MCF 10A (cell line): ENCODE results near the gene RAB29. TPM values are rescaled to one million over a fixed set of nuclear protein-coding genes. Genes with fewer than 3 reads are reported as not detected.

Source experiments
- BruUV-seq: library from RNA; stranded (reverse); fragments of 400-500 nt; replicated peaks from 2 replicates; lab custom pipeline; 2021; lab: Mats Ljungman, UMichigan
- CTCF ChIA-PET: fragments of 300-600 bp; sonication (Branson Sonifier 250); formaldehyde crosslinking; extraction: SDS; loops from one replicate; lab custom pipeline; 2021; ENCODE audit warnings: antibody characterized with exemption, inconsistent platforms; lab: Yijun Ruan, JAX
- POLR2A ChIA-PET: fragments of 300-600, 350-650 bp; sonication (Branson Sonifier 250); formaldehyde crosslinking; extraction: SDS; loops from one replicate; lab custom pipeline; 2020; ENCODE audit warnings: antibody characterized with exemption, inconsistent platforms; lab: Yijun Ruan, JAX
- DNase-seq: peaks from one replicate; pipeline ENCODE4 v3.0.0-alpha.2; 2018; ENCODE audit not compliant: unreplicated experiment
- H3K27ac Mint-ChIP-seq: one replicate; pipeline ENCODE4 v1.8.0; 2022; ENCODE audit warnings: mild to moderate bottlenecking, low read depth, mixed read lengths; ENCODE audit not compliant: unreplicated experiment
- H3K27me3 Mint-ChIP-seq: one replicate; pipeline ENCODE4 v1.8.0; 2022; ENCODE audit warnings: mixed read lengths; ENCODE audit not compliant: insufficient read depth, unreplicated experiment
- H3K36me3 Mint-ChIP-seq: one replicate; pipeline ENCODE4 v1.8.0; 2022; ENCODE audit warnings: mild to moderate bottlenecking, moderate library complexity, mixed read lengths; ENCODE audit not compliant: insufficient read depth, unreplicated experiment
- H3K4me1 Mint-ChIP-seq: one replicate; pipeline ENCODE4 v1.8.0; 2022; ENCODE audit warnings: mixed read lengths; ENCODE audit not compliant: insufficient read depth, unreplicated experiment
- H3K4me3 Mint-ChIP-seq: one replicate; pipeline ENCODE4 v1.8.0; 2022; ENCODE audit warnings: mild to moderate bottlenecking, moderate library complexity, mixed read lengths; ENCODE audit not compliant: unreplicated experiment
- H3K9me3 Mint-ChIP-seq: one replicate; pipeline ENCODE4 v1.8.0; 2022; ENCODE audit warnings: mixed read lengths; ENCODE audit not compliant: unreplicated experiment
- CTCF ChIP-seq: fragments of 200-600 bp; IDR thresholded peaks from one replicate; pipeline ENCODE4 v1.8.0; 2022; ENCODE audit warnings: antibody characterized with exemption, mild to moderate bottlenecking; ENCODE audit not compliant: unreplicated experiment
- intact Hi-C: fragments of 100-400 bp; cut with micrococcal nuclease; formaldehyde crosslinking; loops from 2 replicates; pipeline ENCODE4 v1.14.1; 2022
- total RNA-seq: library from RNA; stranded (reverse); gene quantifications from 2 replicates; pipeline ENCODE4 v1.2.3, GENCODE V29; 2022

Gene RAB29
- total RNA-seq, 1 experiment from 2014 or later, result 33.6 TPM

- Mint-ChIP-seq H3K36me3 (peaks cover 41% of the 10 kb centered on the region), H3K27ac (peak overlapping the region; percentile 88), H3K27me3 (no peaks in the 10 kb centered on the region), H3K4me1 (peaks cover 21% of the 10 kb centered on the region), H3K9me3 (no peaks in the 10 kb centered on the region), H3K4me3 (peak overlapping the region; percentile 80)
- intact Hi-C loops, result loop anchor here (5.0 kb wide), 1 partner anchor 64 kb away; the partner anchor contains the start of gene SLC41A1
- POLR2A ChIA-PET, result interaction anchor here (0.6 to 3.8 kb wide), 43 partner anchors 11 to 1305 kb away, joined by 3 to 78 read pairs (median 4); partner anchors contain the start of genes ELK4, PFKFB2, RAB29 and SLC41A1
- TSS peak; percentile 29 for BruUV-seq
- no peak for TF ChIP-seq CTCF
- peak; percentile 89 for DNase-seq
- CTCF ChIA-PET, result interaction anchor here (0.6 to 2.0 kb wide), 8 partner anchors 10 to 106 kb away, joined by 3 to 6 read pairs (median 4); partner anchors contain the start of gene RAB29
Observed at GRCh38 chr1:205748403-205749233, 26.7 kb downstream of the RAB29 start.

- Mint-ChIP-seq H3K4me1 (peaks cover 21% of the 10 kb centered on the region), H3K4me3 (peak overlapping the region; percentile 80)
Observed at GRCh38 chr1:205746757-205747412, 28.4 kb downstream of the RAB29 start.

GRCh38 chr1:205744403-205744802 is 30.9 kb downstream of the RAB29 start:
- intact Hi-C loops, result no loop called here
- Mint-ChIP-seq H3K27ac (no peak overlapping the region), H3K4me3 (no peak overlapping the region), H3K4me1 (peaks cover 27% of the 10 kb centered on the region), H3K36me3 (peaks cover 59% of the 10 kb centered on the region), H3K9me3 (no peaks in the 10 kb centered on the region), H3K27me3 (no peaks in the 10 kb centered on the region)
- POLR2A ChIA-PET, result interaction anchor here (1.3 to 12.8 kb wide), 3 partner anchors 17 to 67 kb away, joined by 3 to 220 read pairs (median 26); partner anchors contain the start of gene RAB29
- DNase-seq, result no peak
- no peak for TF ChIP-seq CTCF
- BruUV-seq, result no TSS peak
- CTCF ChIA-PET, result interaction anchor here (0.6 to 1.1 kb wide), 4 partner anchors 15 to 357 kb away, joined by 3 to 6 read pairs (median 4); no protein-coding TSS in a partner anchor

More at GRCh38 chr1:205746757-205747412, 28.4 kb downstream of the RAB29 start:
- Mint-ChIP-seq H3K9me3 (no peaks in the 10 kb centered on the region), H3K36me3 (peaks cover 48% of the 10 kb centered on the region), H3K27ac (peak overlapping the region; percentile 33), H3K27me3 (no peaks in the 10 kb centered on the region)
- no TSS peak for BruUV-seq
- intact Hi-C loops, result loop anchor here (5.0 kb wide), 1 partner anchor 65 kb away; the partner anchor contains the start of gene SLC41A1
- ChIA-PET CTCF (interaction anchor here (0.6 to 2.9 kb wide), 6 partner anchors 32 to 1933 kb away, joined by 3 to 11 read pairs (median 4); no protein-coding TSS in a partner anchor), POLR2A (interaction anchor here (0.7 to 12.8 kb wide), 18 partner anchors 8 to 238 kb away, joined by 3 to 220 read pairs (median 4); partner anchors contain the start of genes ELK4, RAB29 and SLC41A1)
- no peak for DNase-seq
- no peak for TF ChIP-seq CTCF
